Pancreas (tissue), 10 donors: ENCODE measurements around the gene TMEM220. TPM values are rescaled to one million over a fixed set of nuclear protein-coding genes. Genes with fewer than 3 reads are reported as not detected.
"Not testable (repeated sequence)": the region's sequence is repeated elsewhere in the genome, so short reads cannot be mapped to it uniquely, and the experiment has no call there.

Experiments
- ATAC-seq, 4 donors: fragments of 200-7000 bp; cut with Tn5 transposase; one replicate each; pipeline versions ENCODE4 v1.8.0 to v1.9.1; 2020; ENCODE audit warnings: mild to moderate bottlenecking in 4 of 4, moderate library complexity in 4 of 4
- DNase-seq, 6 donors: peaks; one replicate each; pipeline ENCODE4 v3.0.0-alpha.2; 2020
- FAIRE-seq: peaks from 2 replicates; lab custom pipeline; 2012; peaks lifted over from hg19 to GRCh38; lab: Jason Lieb, UNC
- H3K27ac ChIP-seq, 4 donors: fragments of 200-600 bp; sonication (generic); 1 replicate in 3 of 4; 2 replicates in 1 of 4; pipeline versions ENCODE4 v1.5.0 to v1.8.0; 2020
- H3K27me3 ChIP-seq, 4 donors: fragments of 200-600 bp; one replicate each; pipeline ENCODE4 v1.8.0; 2021
- H3K36me3 ChIP-seq, 3 donors: fragments of 200-600 bp; sonication (generic) in 1 of 3; one replicate each; pipeline versions ENCODE4 v1.5.0 to v1.8.0; 2020 to 2021
- H3K4me1 ChIP-seq, 3 donors: fragments of 200-600 bp; one replicate each; pipeline ENCODE4 v1.8.0; 2021
- H3K4me3 ChIP-seq, 4 donors: fragments of 200-600 bp; sonication (generic) in 2 of 4; one replicate each; pipeline versions ENCODE4 v1.5.0 to v1.8.0; 2020 to 2021
- H3K9me3 ChIP-seq, 4 donors: fragments of 200-600 bp; one replicate each; pipeline ENCODE4 v1.8.0; 2021
- CTCF ChIP-seq, 4 donors: fragments of 200-600 bp; sonication (generic) in 3 of 4; IDR thresholded peaks; one replicate each; pipeline versions ENCODE4 v1.5.0 to v1.8.0; 2021; ENCODE audit warnings: antibody characterized with exemption in 4 of 4
- WGBS, 2 donors: extraction: QIAGEN DNeasy Blood & Tissue Kit; methylation state at CpG; one replicate each; pipeline ENCODE4 v1.1.7; 2013; 5-methylcytosine and 5-hydroxymethylcytosine counted together
- intact Hi-C, 3 donors: fragments of 100-400 bp; cut with DNase I; formaldehyde crosslinking; loops; one replicate each; pipeline versions ENCODE4 v1.11.1 to v1.14.2; 2022
- polyA plus RNA-seq, 2 donors: library from polyadenylated mRNA; stranded (reverse); fragments of 200-250 nt; gene quantifications; one replicate each; pipeline ENCODE4 v1.2.3, GENCODE V29; 2013
- total RNA-seq, 6 donors: library from RNA; stranded (reverse); fragmentation: NEBNext Ultra II Directional in 4 of 6; extraction: Animal tissue kit (Norgen Biotek cat#: 25700) in 4 of 6; gene quantifications; one replicate each; pipeline versions ENCODE4 v1.2.1 to v1.2.4, GENCODE V29; 2021 to 2023
- donor health status: healthy with polysubstance abuse.
- donor health status: DM: no; HTN: no; CAD: no; lungs with moderate emphysema.
- donor health status: DM: no; HTN: no; CAD: no.
- donor health status: control.
- donor health status: control.
- donor health status: Bipolar disorder and iron deficiency.
- donor health status: DM: yes; HTN: yes; CAD: no.
- donor health status: DM: no; HTN: no; CAD: no.
- donor health status: DM: no; HTN: no; CAD: no.
- donor health status: DM: yes; HTN: yes; CAD: no.

TMEM220 gene
- total and polyA plus RNA-seq, 8 donors = 3.0 to 12.4 (median 8.2) TPM

GRCh38 chr17:10731408-10731879 is 1.6 kb upstream of the TMEM220 start:
- no peak for DNase-seq
- no peak for TF ChIP-seq CTCF (IDR thresholded peaks at IDR 0.05)
- H3K36me3 ChIP-seq = no peaks in the 10 kb centered on the region
- FAIRE-seq = no peak
- WGBS, 2 donors = 92 to 98% methylated on average over 6 of the region's 6 CpGs
- no peak for ATAC-seq
- no peak overlapping the region for H3K27ac ChIP-seq
- no peak overlapping the region for H3K4me3 ChIP-seq
- H3K9me3 ChIP-seq = no peaks in the 10 kb centered on the region
- no peaks in the 10 kb centered on the region for H3K4me1 ChIP-seq
- intact Hi-C loops = no loop called here
- H3K27me3 ChIP-seq = no peaks in the 10 kb centered on the region

- H3K9me3 ChIP-seq, FAIRE-seq, intact Hi-C loops, H3K4me1 ChIP-seq, H3K27me3 ChIP-seq, H3K36me3 ChIP-seq: not testable (repeated sequence)
- peak in 1 of 6 donors; percentile 19 for DNase-seq
- Histone ChIP-seq H3K4me3 (peak overlapping the region; percentile 63 to 71 (median 67)), H3K27ac (peak overlapping the region; percentile 92 to 96 (median 96))
- WGBS, 2 donors = 13 to 18% methylated on average over 15 of the region's 15 CpGs
- ATAC-seq = peak in 2 of 4 donors; percentile 3 to 22
Observed at GRCh38 chr17:10730247-10730646, 424 bp upstream of the TMEM220 start.

GRCh38 chr17:10728331-10728892 is 1.4 kb downstream of the TMEM220 start:
- DNase-seq = no peak
- no peak for ATAC-seq
- FAIRE-seq = no peak
- no peak for TF ChIP-seq CTCF (IDR thresholded peaks at IDR 0.05)
- WGBS, 2 donors = 95% methylated on average over 10 of the region's 10 CpGs
- intact Hi-C loops = no loop called here
- Histone ChIP-seq H3K4me3 (no peak overlapping the region), H3K27ac (no peak overlapping the region), H3K4me1 (no peaks in the 10 kb centered on the region), H3K27me3 (no peaks in the 10 kb centered on the region), H3K9me3 (no peaks in the 10 kb centered on the region), H3K36me3 (no peaks in the 10 kb centered on the region)

- Histone ChIP-seq H3K27me3 (no peaks in the 10 kb centered on the region), H3K9me3 (no peaks in the 10 kb centered on the region), H3K27ac (no peak overlapping the region), H3K4me1 (no peaks in the 10 kb centered on the region), H3K36me3 (no peaks in the 10 kb centered on the region), H3K4me3 (no peak overlapping the region)
- ATAC-seq (no peak), FAIRE-seq (no peak), DNase-seq (no peak)
- WGBS, 2 donors = 78 to 89% methylated on average over 5 of the region's 5 CpGs
- intact Hi-C loops = no loop called here
- no peak for TF ChIP-seq CTCF (IDR thresholded peaks at IDR 0.05)
Observed at GRCh38 chr17:10727192-10727591, 2.6 kb downstream of the TMEM220 start.

- no peaks in the 10 kb centered on the region for H3K9me3 ChIP-seq
- intact Hi-C loops = no loop called here
- H3K27ac ChIP-seq = no peak overlapping the region
- H3K27me3 ChIP-seq = no peaks in the 10 kb centered on the region
- H3K36me3 ChIP-seq = no peaks in the 10 kb centered on the region
- no peak for TF ChIP-seq CTCF (IDR thresholded peaks at IDR 0.05)
- WGBS, 2 donors = 58 to 65% methylated on average over 2 of the region's 2 CpGs
- no peak for ATAC-seq
- no peak overlapping the region for H3K4me3 ChIP-seq
- no peak for DNase-seq
- no peak for FAIRE-seq
- H3K4me1 ChIP-seq = no peaks in the 10 kb centered on the region
Observed at GRCh38 chr17:10726196-10726595, 3.6 kb downstream of the TMEM220 start.
